NT2/D1 (cell line): ENCODE data around the gene SEC61A1.

Experiments
- SUZ12 ChIP-seq: IDR thresholded peaks from 2 replicates; pipeline ENCODE4 v1.6.1; 2011; ENCODE audit not compliant: insufficient read length, insufficient read depth; ENCODE audit errors: extremely low read depth
- YY1 ChIP-seq: IDR thresholded peaks from 2 replicates; pipeline ENCODE4 v1.6.1; 2011; ENCODE audit not compliant: insufficient read length, insufficient read depth

DNA sequence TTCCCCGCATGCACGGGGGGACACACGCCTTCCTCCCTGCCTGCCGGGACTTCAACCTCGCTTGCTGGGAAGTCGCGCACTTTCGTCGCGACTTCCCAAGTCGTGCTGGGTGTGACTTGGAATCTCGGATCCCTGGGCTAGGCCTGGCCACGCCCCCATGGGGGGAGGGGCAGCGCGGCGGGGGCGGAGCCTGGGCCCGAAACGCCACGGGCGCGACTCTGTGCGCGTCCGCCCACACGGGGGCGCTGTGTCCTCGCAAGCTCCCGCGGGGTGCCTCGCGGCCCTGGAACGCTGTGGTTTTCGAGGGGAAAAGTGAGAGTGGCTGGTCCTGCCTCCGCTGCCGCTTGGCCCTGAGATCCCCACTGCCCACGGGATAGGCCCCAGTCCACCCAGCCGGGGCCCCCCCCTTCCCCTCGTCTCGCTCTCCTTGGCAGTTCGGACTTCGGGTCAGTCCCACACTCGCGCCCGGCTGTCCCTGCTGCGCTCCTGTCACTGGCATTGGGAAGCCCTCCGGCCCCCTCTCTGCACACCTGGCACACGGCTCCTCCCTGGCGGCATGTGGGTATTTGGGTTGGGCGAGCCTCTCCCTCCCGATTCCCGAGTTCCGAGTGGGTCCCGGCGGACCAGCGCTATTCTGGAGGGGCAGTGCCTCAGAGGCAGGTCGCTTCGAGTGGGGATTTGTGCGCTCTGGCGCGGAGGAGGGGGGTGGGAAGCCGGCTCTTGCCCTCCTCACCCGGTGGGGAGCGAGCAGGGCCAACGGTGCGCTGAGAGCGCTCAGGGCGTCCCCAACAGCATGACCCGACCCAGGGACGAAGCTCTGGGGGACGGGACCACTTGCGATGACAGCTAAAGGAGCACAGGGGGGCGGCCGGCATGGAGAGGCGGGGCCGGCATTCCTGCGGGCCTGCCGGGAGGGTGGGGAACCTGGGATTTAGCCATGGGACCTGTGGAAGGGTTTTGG lies 23.6 kb downstream of the SEC61A1 start:
- TF ChIP-seq SUZ12 (no peak), YY1 (no peak)
